Endodermal cell (in vitro differentiated cells): Measurements from ENCODE around the gene JPT2. TPM values are rescaled to one million over a fixed set of nuclear protein-coding genes. Genes with fewer than 3 reads are reported as not detected.

Experiments
- DNase-seq: peaks from one replicate; pipeline ENCODE4 v3.0.0-alpha.2; 2017
- H3K27ac ChIP-seq: 2 replicates; pipeline ENCODE4 v1.5.1; 2013; ENCODE audit warnings: mild to moderate bottlenecking, low read depth, low read length, moderate library complexity
- H3K27me3 ChIP-seq: 2 replicates; pipeline ENCODE4 v1.6.1; 2013; ENCODE audit warnings: mild to moderate bottlenecking, low read length, moderate library complexity; ENCODE audit not compliant: insufficient read depth, control insufficient read depth, poor library complexity, severe bottlenecking
- H3K36me3 ChIP-seq: 2 replicates; pipeline ENCODE4 v1.7.0; 2013; ENCODE audit warnings: mild to moderate bottlenecking, low read length, moderate library complexity; ENCODE audit not compliant: control insufficient read depth, insufficient read depth
- H3K4me1 ChIP-seq: one replicate; pipeline ENCODE4 v1.7.0; 2013; ENCODE audit warnings: low read length; ENCODE audit not compliant: control insufficient read depth, insufficient read depth
- H3K4me3 ChIP-seq: 2 replicates; pipeline ENCODE4 v1.5.1; 2013; ENCODE audit warnings: mild to moderate bottlenecking, low read length, moderate library complexity
- H3K9ac ChIP-seq: 2 replicates; pipeline ENCODE4 v1.6.1; 2013; ENCODE audit warnings: mild to moderate bottlenecking, low read length, moderate library complexity; ENCODE audit not compliant: poor library complexity, severe bottlenecking; ENCODE audit errors: extremely low read depth
- H3K9me3 ChIP-seq: 2 replicates; pipeline ENCODE4 v1.6.1; 2013; ENCODE audit warnings: mild to moderate bottlenecking, low read length, moderate library complexity; ENCODE audit not compliant: control insufficient read depth
- H3K27ac Mint-ChIP-seq: 2 replicates; pipeline ENCODE4 v1.8.0; 2020; ENCODE audit warnings: mixed read lengths
- H3K27me3 Mint-ChIP-seq: 2 replicates; pipeline ENCODE4 v1.8.0; 2021; ENCODE audit warnings: mild to moderate bottlenecking, mixed read lengths; ENCODE audit not compliant: insufficient read depth
- H3K36me3 Mint-ChIP-seq: 2 replicates; pipeline ENCODE4 v1.8.0; 2020; ENCODE audit warnings: low read depth, mixed read lengths
- H3K4me1 Mint-ChIP-seq: 2 replicates; pipeline ENCODE4 v1.8.0; 2020; ENCODE audit warnings: mixed read lengths
- H3K4me3 Mint-ChIP-seq: 2 replicates; pipeline ENCODE4 v1.8.0; 2020; ENCODE audit warnings: mild to moderate bottlenecking, moderate library complexity, mixed read lengths
- H3K9me3 Mint-ChIP-seq: 2 replicates; pipeline ENCODE4 v1.8.0; 2020; ENCODE audit warnings: mild to moderate bottlenecking, mixed read lengths
- WGBS, 2 experiments: methylation state at CpG; one replicate each; pipeline versions ENCODE4 v1.1.5 to v1.1.7; 2013; ENCODE audit warnings: missing lambda C conversion rate in 2 of 2, mixed read lengths in 1 of 2; ENCODE audit not compliant: insufficient coverage in 1 of 2, insufficient read length in 1 of 2; 5-methylcytosine and 5-hydroxymethylcytosine counted together
- total RNA-seq, 2 donors: library from RNA; stranded (reverse); fragmentation: NEBNext Ultra II Directional in 1 of 2; extraction: Animal tissue kit (Norgen Biotek cat#: 25700) in 1 of 2; gene quantifications; 2 replicates in 1 of 2; 3 replicates in 1 of 2; pipeline ENCODE4 v1.2.1, GENCODE V29; 2021
- TF ChIP-seq, protein P1 (sequence below): fragments of 200-600 bp; sonication (generic); conservative IDR thresholded peaks from 2 replicates; pipeline ENCODE4 v1.5.0; 2021; ENCODE audit warnings: antibody characterized with exemption, mild to moderate bottlenecking

The JPT2 gene
- total RNA-seq, 2 donors from 2014 or later = 161 to 168 TPM

DNA sequence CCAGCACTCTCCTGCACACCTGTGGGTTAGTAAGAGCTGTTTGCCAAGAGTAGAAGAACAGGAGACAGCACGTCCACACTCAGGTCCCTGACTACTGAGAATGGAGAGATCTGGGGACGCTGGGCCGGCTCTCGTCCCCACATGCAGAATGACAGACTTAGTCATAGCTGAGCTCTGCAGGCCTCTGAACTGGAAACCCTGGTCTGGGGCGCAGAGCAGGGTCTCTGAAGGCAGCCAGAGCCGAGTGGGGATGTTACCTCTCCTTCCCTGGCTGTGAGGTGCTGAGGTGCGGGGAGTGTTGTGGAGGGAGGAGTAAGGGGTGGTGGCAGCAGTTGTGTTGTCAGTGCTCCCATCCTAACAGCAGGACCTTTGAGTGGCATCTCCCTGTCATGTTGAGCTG lies 7.2 kb upstream of the JPT2 start:
- no peak overlapping the region for H3K4me3 Mint-ChIP-seq
- H3K27ac Mint-ChIP-seq = no peak overlapping the region
- H3K36me3 Mint-ChIP-seq = peaks cover 91% of the 10 kb centered on the region

DNA sequence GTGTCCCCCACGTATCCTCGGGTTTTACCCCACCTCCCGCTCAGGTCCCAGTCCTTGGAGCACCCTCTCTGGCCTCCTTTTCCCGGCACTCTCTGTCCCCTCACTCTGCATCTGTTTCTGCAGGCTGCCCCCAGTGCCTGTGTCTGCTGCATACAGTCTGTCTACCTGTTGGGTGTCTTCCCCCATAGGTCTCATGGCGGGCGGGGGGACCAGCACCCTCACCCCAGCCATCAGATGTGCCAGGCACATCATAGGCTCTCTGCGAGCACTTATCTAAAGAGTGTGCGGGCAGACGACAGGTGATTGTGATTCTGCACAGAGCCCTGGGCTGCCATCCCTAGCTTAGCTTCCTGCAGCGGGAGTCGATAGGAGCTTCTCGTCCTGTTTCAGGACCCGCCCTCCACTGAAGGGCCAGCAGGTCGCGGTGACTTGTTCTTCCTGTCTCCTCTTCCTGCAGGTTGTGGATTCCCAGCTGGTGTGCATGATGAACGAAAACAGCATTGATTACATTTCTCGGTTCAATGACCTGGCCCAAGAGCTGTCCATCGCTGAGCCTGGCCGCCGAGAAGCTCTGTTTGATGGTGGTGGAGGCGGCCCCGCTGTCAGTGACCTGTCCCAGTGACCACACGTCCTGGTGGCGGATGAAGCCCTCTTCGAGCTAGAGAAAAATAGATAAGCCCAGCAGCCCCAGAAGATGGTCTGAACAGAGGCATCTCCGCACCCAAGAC lies 4.5 kb upstream of the JPT2 start:
- no peaks in the 10 kb centered on the region for H3K27me3 ChIP-seq
- no peak overlapping the region for H3K4me3 ChIP-seq
- TF ChIP-seq, protein P1, sequence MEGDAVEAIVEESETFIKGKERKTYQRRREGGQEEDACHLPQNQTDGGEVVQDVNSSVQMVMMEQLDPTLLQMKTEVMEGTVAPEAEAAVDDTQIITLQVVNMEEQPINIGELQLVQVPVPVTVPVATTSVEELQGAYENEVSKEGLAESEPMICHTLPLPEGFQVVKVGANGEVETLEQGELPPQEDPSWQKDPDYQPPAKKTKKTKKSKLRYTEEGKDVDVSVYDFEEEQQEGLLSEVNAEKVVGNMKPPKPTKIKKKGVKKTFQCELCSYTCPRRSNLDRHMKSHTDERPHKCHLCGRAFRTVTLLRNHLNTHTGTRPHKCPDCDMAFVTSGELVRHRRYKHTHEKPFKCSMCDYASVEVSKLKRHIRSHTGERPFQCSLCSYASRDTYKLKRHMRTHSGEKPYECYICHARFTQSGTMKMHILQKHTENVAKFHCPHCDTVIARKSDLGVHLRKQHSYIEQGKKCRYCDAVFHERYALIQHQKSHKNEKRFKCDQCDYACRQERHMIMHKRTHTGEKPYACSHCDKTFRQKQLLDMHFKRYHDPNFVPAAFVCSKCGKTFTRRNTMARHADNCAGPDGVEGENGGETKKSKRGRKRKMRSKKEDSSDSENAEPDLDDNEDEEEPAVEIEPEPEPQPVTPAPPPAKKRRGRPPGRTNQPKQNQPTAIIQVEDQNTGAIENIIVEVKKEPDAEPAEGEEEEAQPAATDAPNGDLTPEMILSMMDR = no peak
- no peaks in the 10 kb centered on the region for H3K4me1 ChIP-seq
- DNase-seq = peak; percentile 24
- no peaks in the 10 kb centered on the region for H3K9me3 ChIP-seq
- peaks cover 68% of the 10 kb centered on the region for H3K36me3 Mint-ChIP-seq
- H3K4me3 Mint-ChIP-seq = no peak overlapping the region
- no peaks in the 10 kb centered on the region for H3K9me3 Mint-ChIP-seq
- H3K9ac ChIP-seq = no peak overlapping the region
- peaks cover 1% of the 10 kb centered on the region for H3K4me1 Mint-ChIP-seq
- H3K36me3 ChIP-seq = peaks cover 75% of the 10 kb centered on the region
- H3K27ac ChIP-seq = no peak overlapping the region
- no peak overlapping the region for H3K27ac Mint-ChIP-seq
- no peaks in the 10 kb centered on the region for H3K27me3 Mint-ChIP-seq
- WGBS, 2 experiments = 94 to 97% methylated on average over 25 to 26 of the region's 26 CpGs

More for the DNA sequence above, 7.2 kb upstream of the JPT2 start:
- H3K9me3 ChIP-seq = no peaks in the 10 kb centered on the region
- no peaks in the 10 kb centered on the region for H3K27me3 Mint-ChIP-seq
- WGBS, 2 experiments = 92 to 95% methylated on average over 5 to 7 of the region's 7 CpGs
- no peaks in the 10 kb centered on the region for H3K4me1 Mint-ChIP-seq
- H3K4me1 ChIP-seq = no peaks in the 10 kb centered on the region
- TF ChIP-seq, protein P1 = no peak
- H3K27me3 ChIP-seq = no peaks in the 10 kb centered on the region
- no peak overlapping the region for H3K9ac ChIP-seq
- no peaks in the 10 kb centered on the region for H3K9me3 Mint-ChIP-seq
- H3K27ac ChIP-seq = no peak overlapping the region
- no peak overlapping the region for H3K4me3 ChIP-seq
- DNase-seq = no peak
- H3K36me3 ChIP-seq = peaks cover 97% of the 10 kb centered on the region

DNA sequence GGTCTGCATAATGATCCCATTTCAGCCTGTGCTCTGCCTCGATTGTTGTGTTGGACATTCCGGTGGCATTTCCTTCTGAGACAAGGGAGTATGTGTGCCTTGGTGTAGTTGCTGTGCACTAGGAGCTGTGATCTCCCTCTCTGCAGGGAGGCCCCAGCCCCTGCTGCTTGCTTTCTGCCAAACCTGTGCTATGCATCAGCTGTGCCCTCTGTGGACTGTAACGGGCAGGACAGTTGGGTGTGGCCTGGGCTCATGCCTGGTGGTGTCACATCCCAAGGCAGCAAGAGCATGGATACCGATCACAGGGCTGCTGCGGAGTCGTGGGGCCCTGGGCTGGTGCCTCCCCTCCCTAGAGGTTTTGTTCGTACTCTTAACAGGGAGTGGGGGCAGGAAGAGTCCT lies 3.8 kb upstream of the JPT2 start:
- Histone ChIP-seq H3K4me3 (no peak overlapping the region), H3K9ac (no peak overlapping the region), H3K27me3 (no peaks in the 10 kb centered on the region), H3K9me3 (no peaks in the 10 kb centered on the region), H3K4me1 (no peaks in the 10 kb centered on the region), H3K27ac (no peak overlapping the region), H3K36me3 (peaks cover 68% of the 10 kb centered on the region)
- Mint-ChIP-seq H3K9me3 (no peaks in the 10 kb centered on the region), H3K27me3 (no peaks in the 10 kb centered on the region), H3K36me3 (peaks cover 64% of the 10 kb centered on the region), H3K27ac (no peak overlapping the region), H3K4me3 (no peak overlapping the region), H3K4me1 (peaks cover 6% of the 10 kb centered on the region)
- TF ChIP-seq, protein P1 = no peak
- DNase-seq = peak; percentile 37
- 93 to 100% methylated on average over 6 to 7 of the region's 7 CpGs for WGBS, 2 experiments
